ENCODE data around the gene RBMS1. TPM values are rescaled to one million over a fixed set of nuclear protein-coding genes. Genes with fewer than 3 reads are reported as not detected.

The RBMS1 gene
- total RNA-seq, 1 donor from 2014 or later = 73.7 TPM

DNA sequence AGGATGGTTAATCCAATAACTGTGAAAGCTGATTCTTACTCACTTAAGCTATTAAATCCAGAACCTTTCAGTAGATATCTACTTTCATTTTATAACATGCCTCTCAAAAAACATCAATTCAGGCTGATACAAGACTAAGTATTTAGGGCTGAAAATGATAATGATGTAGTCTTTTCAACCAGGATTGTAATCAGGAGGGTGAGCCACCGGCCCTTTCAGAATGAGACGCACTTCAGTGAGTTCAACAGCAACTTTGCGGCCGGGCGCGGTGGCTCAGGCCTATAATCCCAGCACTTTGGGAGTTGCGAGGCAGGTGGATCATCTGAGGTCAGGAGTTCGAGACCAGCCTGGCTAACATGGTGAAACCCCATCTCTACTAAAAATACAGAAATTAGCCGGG, 30.4 kb downstream of the RBMS1 start:
- H3K36me3 Mint-ChIP-seq = peaks cover 3% of the 10 kb centered on the region
- H3K9me3 Mint-ChIP-seq = no peaks in the 10 kb centered on the region
- TF ChIP-seq, protein P1, sequence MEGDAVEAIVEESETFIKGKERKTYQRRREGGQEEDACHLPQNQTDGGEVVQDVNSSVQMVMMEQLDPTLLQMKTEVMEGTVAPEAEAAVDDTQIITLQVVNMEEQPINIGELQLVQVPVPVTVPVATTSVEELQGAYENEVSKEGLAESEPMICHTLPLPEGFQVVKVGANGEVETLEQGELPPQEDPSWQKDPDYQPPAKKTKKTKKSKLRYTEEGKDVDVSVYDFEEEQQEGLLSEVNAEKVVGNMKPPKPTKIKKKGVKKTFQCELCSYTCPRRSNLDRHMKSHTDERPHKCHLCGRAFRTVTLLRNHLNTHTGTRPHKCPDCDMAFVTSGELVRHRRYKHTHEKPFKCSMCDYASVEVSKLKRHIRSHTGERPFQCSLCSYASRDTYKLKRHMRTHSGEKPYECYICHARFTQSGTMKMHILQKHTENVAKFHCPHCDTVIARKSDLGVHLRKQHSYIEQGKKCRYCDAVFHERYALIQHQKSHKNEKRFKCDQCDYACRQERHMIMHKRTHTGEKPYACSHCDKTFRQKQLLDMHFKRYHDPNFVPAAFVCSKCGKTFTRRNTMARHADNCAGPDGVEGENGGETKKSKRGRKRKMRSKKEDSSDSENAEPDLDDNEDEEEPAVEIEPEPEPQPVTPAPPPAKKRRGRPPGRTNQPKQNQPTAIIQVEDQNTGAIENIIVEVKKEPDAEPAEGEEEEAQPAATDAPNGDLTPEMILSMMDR (conservative IDR thresholded peaks at IDR 0.05) = no peak
- H3K27me3 Mint-ChIP-seq = no peaks in the 10 kb centered on the region
- H3K27ac Mint-ChIP-seq = no peak overlapping the region
- H3K4me1 Mint-ChIP-seq (ENCODE audit: unreplicated experiment) = peaks cover 8% of the 10 kb centered on the region
- DNase-seq (ENCODE audit: extremely low spot score, unreplicated experiment) = no peak
- H3K4me3 Mint-ChIP-seq = no peak overlapping the region

DNA sequence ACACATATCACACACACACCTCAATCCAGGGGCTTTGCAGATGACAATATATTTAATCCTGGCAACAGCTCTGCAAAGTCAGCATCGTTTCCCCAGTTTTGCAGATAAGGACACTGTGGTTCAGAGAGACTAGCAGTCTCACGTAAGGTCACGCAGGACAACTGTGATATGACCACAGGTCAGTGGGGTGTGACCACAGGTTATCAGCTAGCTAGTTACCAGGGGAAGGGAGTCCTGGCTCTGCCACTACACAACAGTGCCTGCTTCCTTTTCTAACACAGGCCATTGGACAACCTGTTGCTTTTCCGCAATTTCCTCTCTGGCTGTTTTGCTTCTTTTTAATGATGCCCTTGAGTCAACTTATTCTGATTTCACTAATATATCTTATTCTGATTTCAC, 33.3 kb downstream of the RBMS1 start:
- H3K4me1 Mint-ChIP-seq (ENCODE audit: unreplicated experiment) = peaks cover 8% of the 10 kb centered on the region
- TF ChIP-seq, protein P1 (conservative IDR thresholded peaks at IDR 0.05) = no peak
- no peaks in the 10 kb centered on the region for H3K27me3 Mint-ChIP-seq
- H3K4me3 Mint-ChIP-seq = no peak overlapping the region
- no peak for DNase-seq (ENCODE audit: extremely low spot score, unreplicated experiment)
- no peak overlapping the region for H3K27ac Mint-ChIP-seq
- H3K36me3 Mint-ChIP-seq = peaks cover 8% of the 10 kb centered on the region
- no peaks in the 10 kb centered on the region for H3K9me3 Mint-ChIP-seq

DNA sequence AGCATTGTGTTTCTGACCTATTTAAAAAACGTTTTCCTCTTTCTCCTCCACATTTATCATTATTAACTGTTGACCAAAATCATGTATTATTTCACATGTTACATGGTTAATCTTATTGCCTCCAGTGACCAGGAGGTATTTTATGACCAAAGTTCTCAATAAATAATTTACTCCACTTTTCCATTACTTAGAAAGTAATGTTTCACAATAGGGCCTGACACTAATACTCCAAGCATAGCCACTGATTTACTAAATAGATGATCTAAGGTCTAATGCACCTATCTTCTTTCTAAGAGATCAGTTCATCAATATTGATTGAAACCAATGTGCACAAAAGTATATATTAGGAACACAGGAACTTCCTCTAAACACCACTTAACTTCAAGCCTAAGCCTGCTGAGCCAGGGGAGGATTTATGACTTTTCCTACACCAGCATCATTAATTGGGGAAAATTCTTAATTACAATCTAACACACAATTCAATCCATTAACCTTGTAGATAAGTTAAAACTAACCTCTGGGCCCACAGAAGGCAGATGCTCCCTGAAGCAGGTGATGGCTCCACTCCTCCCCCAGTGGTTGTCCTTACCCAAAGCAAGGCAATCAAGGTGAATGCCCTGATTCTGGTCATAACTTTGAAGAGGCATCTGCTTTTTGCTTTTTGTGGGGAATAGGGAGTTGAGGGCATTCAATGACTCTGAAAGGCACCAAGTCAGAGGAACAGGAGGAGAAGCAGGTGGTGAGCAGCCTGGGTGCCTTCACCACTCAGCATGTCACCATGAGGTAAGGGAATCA, 33.9 kb downstream of the RBMS1 start:
- no peak for DNase-seq (ENCODE audit: extremely low spot score, unreplicated experiment)
- H3K4me1 Mint-ChIP-seq (ENCODE audit: unreplicated experiment) = peaks cover 12% of the 10 kb centered on the region
- H3K27ac Mint-ChIP-seq = no peak overlapping the region
- no peak overlapping the region for H3K4me3 Mint-ChIP-seq
- H3K36me3 Mint-ChIP-seq = peaks cover 11% of the 10 kb centered on the region
- H3K9me3 Mint-ChIP-seq = no peaks in the 10 kb centered on the region
- H3K27me3 Mint-ChIP-seq = no peaks in the 10 kb centered on the region
- TF ChIP-seq, protein P1 (conservative IDR thresholded peaks at IDR 0.05) = no peak

DNA sequence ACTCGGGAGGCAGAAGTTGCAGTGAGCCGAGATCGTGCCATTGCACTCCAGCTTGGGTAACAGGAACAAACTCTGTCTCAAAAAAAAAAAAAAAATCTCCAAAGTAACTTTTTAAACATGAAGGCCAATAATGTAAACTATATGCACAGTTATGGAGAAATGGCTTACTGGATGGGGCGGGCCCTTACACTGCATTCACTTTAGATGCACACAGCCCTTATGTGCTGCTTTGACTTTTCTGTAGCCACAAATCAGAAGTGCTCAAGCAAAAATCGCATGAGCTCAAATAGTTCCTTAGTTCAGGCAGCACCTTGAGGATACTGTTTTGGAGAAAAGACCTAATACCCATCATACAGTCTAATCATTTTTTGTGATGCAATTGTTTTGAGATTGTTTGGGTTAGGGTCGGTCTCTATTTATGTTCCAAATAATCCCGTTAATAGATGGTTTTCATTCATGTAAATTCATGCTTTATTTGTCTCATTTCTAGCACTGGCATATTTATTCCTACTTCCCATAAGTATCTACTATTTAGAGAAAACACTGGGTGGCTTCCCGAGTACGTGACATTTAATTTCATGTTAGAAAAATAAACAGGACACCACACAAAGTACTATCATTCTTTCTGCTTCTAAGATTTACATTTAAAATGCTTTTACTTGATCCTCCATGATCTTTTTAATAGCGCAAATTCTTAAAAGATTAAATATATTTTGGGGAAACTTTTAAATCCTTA, 34.7 kb downstream of the RBMS1 start:
- no peaks in the 10 kb centered on the region for H3K9me3 Mint-ChIP-seq

DNA sequence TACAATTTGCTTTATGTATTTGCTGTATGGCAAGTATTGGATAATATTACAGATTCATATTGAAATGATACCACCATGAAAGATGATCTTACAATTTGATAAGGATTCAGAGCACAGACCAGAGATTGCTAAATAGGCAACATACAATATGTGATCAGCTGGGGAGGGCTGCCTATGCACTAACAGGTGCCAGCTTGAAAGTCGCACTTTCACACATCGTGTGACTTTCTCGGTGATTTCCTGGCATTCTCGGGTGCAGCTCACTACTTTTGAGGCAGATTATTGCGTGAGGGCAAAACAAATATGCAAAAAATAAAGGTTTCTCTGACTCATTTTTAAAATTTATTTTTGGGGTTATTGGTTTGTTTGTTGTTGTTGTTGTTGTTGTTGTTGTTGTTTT, 36.0 kb downstream of the RBMS1 start:
- peaks cover 12% of the 10 kb centered on the region for H3K4me1 Mint-ChIP-seq (ENCODE audit: unreplicated experiment)
- no peak for DNase-seq (ENCODE audit: extremely low spot score, unreplicated experiment)
- TF ChIP-seq, protein P1 (conservative IDR thresholded peaks at IDR 0.05) = no peak
- H3K36me3 Mint-ChIP-seq = peaks cover 7% of the 10 kb centered on the region
- no peaks in the 10 kb centered on the region for H3K9me3 Mint-ChIP-seq
- no peak overlapping the region for H3K27ac Mint-ChIP-seq
- no peak overlapping the region for H3K4me3 Mint-ChIP-seq
- H3K27me3 Mint-ChIP-seq = no peaks in the 10 kb centered on the region

More for the DNA sequence above, 34.7 kb downstream of the RBMS1 start:
- Mint-ChIP-seq H3K27me3 (no peaks in the 10 kb centered on the region), H3K27ac (no peak overlapping the region), H3K36me3 (peaks cover 8% of the 10 kb centered on the region), H3K4me1 (ENCODE audit: unreplicated experiment) (peaks cover 12% of the 10 kb centered on the region), H3K4me3 (no peak overlapping the region)
- TF ChIP-seq, protein P1 (conservative IDR thresholded peaks at IDR 0.05) = no peak
- no peak for DNase-seq (ENCODE audit: extremely low spot score, unreplicated experiment)

All from type B pancreatic cell (in vitro differentiated cells).